ENCODE results near the gene DCTN4.

DCTN4 gene

GRCh38 chr5:150778517-150779396 is 19.9 kb upstream of the DCTN4 start, which contains the start of gene SMIM3:
SMIM3 (plus strand) TSS chr5:150778757; CDS start chr5:150795441, 16,684 bp downstream.
- Histone ChIP-seq H3K27me3 (ENCODE audit: insufficient read depth, low read length, poor library complexity) (no peaks in the 10 kb centered on the region), H3K4me2 (ENCODE audit: insufficient read depth, low read length) (peak within 1 kb of the TSS; percentile 81), H3K27ac (ENCODE audit: low read length) (peak within 1 kb of the TSS; percentile 74), H3K4me1 (ENCODE audit: insufficient read depth, low read length) (peaks cover 60% of the 10 kb centered on the region), H2AFZ (ENCODE audit: low read depth, low read length) (peak within 1 kb of the TSS; percentile 97), H4K20me1 (ENCODE audit: insufficient read depth, low read length) (no peaks in the 10 kb centered on the region), H3K4me3 (ENCODE audit: low read depth in 1 of 2, low read length in 2 of 2) (peak within 1 kb of the TSS; percentile 61 to 75), H3K9me3 (ENCODE audit: insufficient read depth, low read length, severe bottlenecking) (no peaks in the 10 kb centered on the region), H3K79me2 (ENCODE audit: insufficient read depth, low read length) (peaks cover 42% of the 10 kb centered on the region), H3K36me3 (ENCODE audit: insufficient read depth, low read length) (peaks cover 10% of the 10 kb centered on the region; the same call in 1 of the 2 replicates), H3K9ac (ENCODE audit: low read depth, low read length) (peak within 1 kb of the TSS; percentile 78)
- DNase-seq = peak; percentile 74
- peak; percentile 77 for ATAC-seq (ENCODE audit: insufficient read depth, low read depth)
- TF ChIP-seq CTCF (IDR thresholded peaks at IDR 0.05; ENCODE audit: borderline replicate concordance, extremely low read depth, low read length, poor library complexity, severe bottlenecking) (peak; percentile 81), EZH2 (IDR thresholded peaks at IDR 0.05; ENCODE audit: borderline replicate concordance, low read depth, low read length, severe bottlenecking) (no peak)

GRCh38 chr5:150778088-150778516 is 19.3 kb upstream of the DCTN4 start:
- Histone ChIP-seq H2AFZ (ENCODE audit: low read depth, low read length) (peak overlapping the region; percentile 97), H3K79me2 (ENCODE audit: insufficient read depth, low read length) (peaks cover 42% of the 10 kb centered on the region), H3K27ac (ENCODE audit: low read length) (peak overlapping the region; percentile 74), H3K4me2 (ENCODE audit: insufficient read depth, low read length) (peak overlapping the region; percentile 81), H3K9ac (ENCODE audit: low read depth, low read length) (peak overlapping the region; percentile 78), H3K27me3 (ENCODE audit: insufficient read depth, low read length, poor library complexity) (no peaks in the 10 kb centered on the region), H3K9me3 (ENCODE audit: insufficient read depth, low read length, severe bottlenecking) (no peaks in the 10 kb centered on the region), H3K4me1 (ENCODE audit: insufficient read depth, low read length) (peaks cover 53% of the 10 kb centered on the region), H4K20me1 (ENCODE audit: insufficient read depth, low read length) (no peaks in the 10 kb centered on the region), H3K4me3 (ENCODE audit: low read depth in 1 of 2, low read length in 2 of 2) (peak overlapping the region; percentile 61 to 75; a peak in 3 of 4 replicates), H3K36me3 (ENCODE audit: insufficient read depth, low read length) (peaks cover 10% of the 10 kb centered on the region; the same call in 1 of the 2 replicates)
- ATAC-seq (ENCODE audit: insufficient read depth, low read depth) (no peak), DNase-seq (no peak)
- TF ChIP-seq CTCF (IDR thresholded peaks at IDR 0.05; ENCODE audit: borderline replicate concordance, extremely low read depth, low read length, poor library complexity, severe bottlenecking) = no peak
- TF ChIP-seq EZH2 (IDR thresholded peaks at IDR 0.05; ENCODE audit: borderline replicate concordance, low read depth, low read length, severe bottlenecking) = no peak

GRCh38 chr5:150777685-150778084 is 18.9 kb upstream of the DCTN4 start:
- no peak for ATAC-seq (ENCODE audit: insufficient read depth, low read depth)
- peaks cover 10% of the 10 kb centered on the region; the same call in 1 of the 2 replicates for H3K36me3 ChIP-seq (ENCODE audit: insufficient read depth, low read length)
- H3K4me2 ChIP-seq (ENCODE audit: insufficient read depth, low read length) = peak overlapping the region; percentile 81
- H3K9ac ChIP-seq (ENCODE audit: low read depth, low read length) = peak overlapping the region; percentile 78; the same call in 1 of the 2 replicates
- H3K9me3 ChIP-seq (ENCODE audit: insufficient read depth, low read length, severe bottlenecking) = no peaks in the 10 kb centered on the region
- H3K27me3 ChIP-seq (ENCODE audit: insufficient read depth, low read length, poor library complexity) = no peaks in the 10 kb centered on the region
- peaks cover 42% of the 10 kb centered on the region for H3K79me2 ChIP-seq (ENCODE audit: insufficient read depth, low read length)
- H2AFZ ChIP-seq (ENCODE audit: low read depth, low read length) = peak overlapping the region; percentile 97
- peaks cover 49% of the 10 kb centered on the region for H3K4me1 ChIP-seq (ENCODE audit: insufficient read depth, low read length)
- no peaks in the 10 kb centered on the region for H4K20me1 ChIP-seq (ENCODE audit: insufficient read depth, low read length)
- DNase-seq = no peak
- no peak for TF ChIP-seq CTCF (IDR thresholded peaks at IDR 0.05; ENCODE audit: borderline replicate concordance, extremely low read depth, low read length, poor library complexity, severe bottlenecking)
- TF ChIP-seq EZH2 (IDR thresholded peaks at IDR 0.05; ENCODE audit: borderline replicate concordance, low read depth, low read length, severe bottlenecking) = no peak
- H3K4me3 ChIP-seq (ENCODE audit: low read depth in 1 of 2, low read length in 2 of 2) = peak overlapping the region in 1 of 2 experiments; percentile 75; a peak in 2 of 4 replicates
- H3K27ac ChIP-seq (ENCODE audit: low read length) = peak overlapping the region; percentile 74

Measured in DND-41 (cell line).